Neural crest cell (in vitro differentiated cells): ENCODE results near the gene TLX2. TPM values are rescaled to one million over a fixed set of nuclear protein-coding genes. Genes with fewer than 3 reads are reported as not detected.

Experiments
- DNase-seq: peaks from one replicate; pipeline ENCODE4 v3.0.0; 2021; ENCODE audit warnings: low read depth, mixed read lengths, low spot score
- H3K27ac Mint-ChIP-seq: one replicate; pipeline ENCODE4 v1.8.0; 2021; ENCODE audit warnings: mild to moderate bottlenecking, mixed read lengths; ENCODE audit not compliant: unreplicated experiment
- H3K27me3 Mint-ChIP-seq: 2 replicates; pipeline ENCODE4 v1.8.0; 2021; ENCODE audit warnings: low read depth, mild to moderate bottlenecking, mixed read lengths
- H3K36me3 Mint-ChIP-seq: 2 replicates; pipeline ENCODE4 v1.8.0; 2021; ENCODE audit warnings: low read depth, mild to moderate bottlenecking, mixed read lengths
- H3K4me1 Mint-ChIP-seq: 2 replicates; pipeline ENCODE4 v1.8.0; 2021; ENCODE audit warnings: mixed read lengths
- H3K4me3 Mint-ChIP-seq: one replicate; pipeline ENCODE4 v1.8.0; 2021; ENCODE audit warnings: mild to moderate bottlenecking, mixed read lengths
- H3K9me3 Mint-ChIP-seq: 2 replicates; pipeline ENCODE4 v1.8.0; 2021; ENCODE audit warnings: mixed read lengths
- total RNA-seq: library from RNA; stranded (reverse); gene quantifications from 2 replicates; pipeline ENCODE4 v1.2.1, GENCODE V29; 2021
- TF ChIP-seq, protein P1 (sequence below): fragments of 200-600 bp; sonication (generic); conservative IDR thresholded peaks from 2 replicates; pipeline ENCODE4 v1.5.0; 2021; ENCODE audit warnings: antibody characterized with exemption, mild to moderate bottlenecking

TLX2 gene
- total RNA-seq, 1 donor from 2014 or later, result not detected

DNA sequence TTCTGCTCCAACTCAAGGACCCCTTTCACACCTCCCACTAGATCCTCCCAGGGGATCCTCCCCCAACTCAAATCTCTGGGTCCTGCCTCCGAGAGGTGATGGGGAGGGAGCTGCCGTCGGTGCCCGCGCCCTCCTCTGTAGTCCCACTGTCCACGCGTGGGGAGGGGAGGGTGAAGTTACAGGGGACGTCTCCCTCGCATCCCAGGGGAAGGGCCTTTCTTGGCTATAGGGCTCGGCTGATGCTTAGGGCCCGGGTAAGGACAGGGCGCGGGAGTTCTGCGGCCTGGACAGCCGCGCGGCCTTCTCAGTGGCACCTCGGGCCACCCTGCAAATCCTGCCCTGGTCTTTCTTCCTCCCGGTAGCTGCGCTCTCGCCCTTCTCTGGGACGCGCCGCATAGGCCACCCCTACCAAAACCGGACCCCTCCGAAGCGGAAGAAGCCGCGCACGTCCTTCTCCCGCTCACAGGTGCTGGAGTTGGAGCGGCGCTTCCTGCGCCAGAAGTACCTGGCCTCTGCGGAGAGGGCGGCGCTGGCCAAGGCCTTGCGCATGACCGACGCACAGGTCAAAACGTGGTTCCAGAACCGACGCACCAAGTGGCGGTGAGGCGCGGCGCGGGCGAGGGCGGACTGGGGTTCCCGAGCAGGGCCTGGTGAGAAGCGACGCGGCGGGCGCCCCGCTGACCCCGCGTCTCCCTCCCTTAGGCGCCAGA lies 1.2 kb downstream of the TLX2 start:
- no peak overlapping the region for H3K27ac Mint-ChIP-seq
- peaks cover 95% of the 10 kb centered on the region for H3K27me3 Mint-ChIP-seq
- peaks cover 6% of the 10 kb centered on the region for H3K36me3 Mint-ChIP-seq
- TF ChIP-seq, protein P1, sequence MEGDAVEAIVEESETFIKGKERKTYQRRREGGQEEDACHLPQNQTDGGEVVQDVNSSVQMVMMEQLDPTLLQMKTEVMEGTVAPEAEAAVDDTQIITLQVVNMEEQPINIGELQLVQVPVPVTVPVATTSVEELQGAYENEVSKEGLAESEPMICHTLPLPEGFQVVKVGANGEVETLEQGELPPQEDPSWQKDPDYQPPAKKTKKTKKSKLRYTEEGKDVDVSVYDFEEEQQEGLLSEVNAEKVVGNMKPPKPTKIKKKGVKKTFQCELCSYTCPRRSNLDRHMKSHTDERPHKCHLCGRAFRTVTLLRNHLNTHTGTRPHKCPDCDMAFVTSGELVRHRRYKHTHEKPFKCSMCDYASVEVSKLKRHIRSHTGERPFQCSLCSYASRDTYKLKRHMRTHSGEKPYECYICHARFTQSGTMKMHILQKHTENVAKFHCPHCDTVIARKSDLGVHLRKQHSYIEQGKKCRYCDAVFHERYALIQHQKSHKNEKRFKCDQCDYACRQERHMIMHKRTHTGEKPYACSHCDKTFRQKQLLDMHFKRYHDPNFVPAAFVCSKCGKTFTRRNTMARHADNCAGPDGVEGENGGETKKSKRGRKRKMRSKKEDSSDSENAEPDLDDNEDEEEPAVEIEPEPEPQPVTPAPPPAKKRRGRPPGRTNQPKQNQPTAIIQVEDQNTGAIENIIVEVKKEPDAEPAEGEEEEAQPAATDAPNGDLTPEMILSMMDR, result no peak
- peaks cover 3% of the 10 kb centered on the region for H3K4me1 Mint-ChIP-seq
- H3K4me3 Mint-ChIP-seq, result no peak overlapping the region
- no peaks in the 10 kb centered on the region for H3K9me3 Mint-ChIP-seq
- no peak for DNase-seq

DNA sequence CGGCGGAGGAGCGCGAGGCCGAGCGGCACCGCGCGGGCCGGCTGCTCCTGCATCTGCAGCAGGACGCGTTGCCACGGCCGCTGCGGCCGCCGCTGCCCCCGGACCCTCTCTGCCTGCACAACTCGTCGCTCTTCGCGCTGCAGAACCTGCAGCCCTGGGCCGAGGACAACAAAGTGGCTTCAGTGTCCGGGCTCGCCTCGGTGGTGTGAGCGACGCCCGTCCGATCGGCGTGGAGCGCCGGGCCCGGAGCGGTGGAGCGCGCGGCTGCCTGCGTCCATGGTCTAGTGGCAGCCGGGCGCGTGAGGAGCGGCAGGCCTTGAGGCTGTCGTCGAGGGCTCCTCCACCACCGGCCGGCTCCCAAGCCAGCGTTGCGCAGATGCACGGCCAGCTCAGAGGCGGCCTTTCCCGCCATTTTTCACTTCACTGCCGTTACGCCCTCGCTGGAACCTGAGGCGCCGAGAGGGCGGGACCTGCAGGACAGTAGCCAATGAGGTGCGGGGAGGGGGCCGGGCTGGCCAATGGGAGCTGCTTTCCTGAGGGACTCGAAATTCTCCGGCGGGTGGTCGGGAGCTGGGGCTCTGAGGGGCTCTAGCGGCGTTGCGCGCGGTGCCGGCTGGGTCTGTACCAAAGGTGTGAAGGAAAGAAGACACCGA lies 1.9 kb downstream of the TLX2 start:
- H3K4me1 Mint-ChIP-seq, result peaks cover 3% of the 10 kb centered on the region
- no peak for DNase-seq
- no peak overlapping the region for H3K27ac Mint-ChIP-seq
- H3K9me3 Mint-ChIP-seq, result no peaks in the 10 kb centered on the region
- H3K27me3 Mint-ChIP-seq, result peaks cover 95% of the 10 kb centered on the region
- TF ChIP-seq, protein P1, result no peak
- no peak overlapping the region for H3K4me3 Mint-ChIP-seq
- peaks cover 6% of the 10 kb centered on the region for H3K36me3 Mint-ChIP-seq

DNA sequence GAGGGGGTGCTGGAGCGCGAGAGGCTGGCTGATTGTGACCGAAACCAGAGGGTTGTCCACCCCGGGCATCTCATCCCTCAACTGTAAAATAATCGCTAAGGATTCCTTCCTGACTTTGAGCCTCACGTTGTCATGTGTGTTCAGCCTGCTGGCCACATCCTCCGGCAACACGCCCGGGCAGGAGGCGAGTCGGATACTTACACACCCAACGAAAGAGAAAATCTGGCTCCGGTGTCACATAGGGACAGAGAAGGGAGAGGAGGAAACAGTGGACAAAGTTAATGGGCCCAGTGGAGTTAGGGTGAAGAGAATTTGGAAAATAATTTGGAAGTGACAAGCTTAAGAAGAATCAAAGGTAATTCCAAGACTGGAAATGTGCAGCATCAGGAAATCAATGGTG lies 2.4 kb downstream of the TLX2 start:
- TF ChIP-seq, protein P1, result no peak
- Mint-ChIP-seq H3K4me1 (peaks cover 3% of the 10 kb centered on the region), H3K9me3 (no peaks in the 10 kb centered on the region), H3K27ac (no peak overlapping the region), H3K27me3 (peaks cover 94% of the 10 kb centered on the region), H3K4me3 (no peak overlapping the region), H3K36me3 (peaks cover 6% of the 10 kb centered on the region)
- DNase-seq, result no peak

DNA sequence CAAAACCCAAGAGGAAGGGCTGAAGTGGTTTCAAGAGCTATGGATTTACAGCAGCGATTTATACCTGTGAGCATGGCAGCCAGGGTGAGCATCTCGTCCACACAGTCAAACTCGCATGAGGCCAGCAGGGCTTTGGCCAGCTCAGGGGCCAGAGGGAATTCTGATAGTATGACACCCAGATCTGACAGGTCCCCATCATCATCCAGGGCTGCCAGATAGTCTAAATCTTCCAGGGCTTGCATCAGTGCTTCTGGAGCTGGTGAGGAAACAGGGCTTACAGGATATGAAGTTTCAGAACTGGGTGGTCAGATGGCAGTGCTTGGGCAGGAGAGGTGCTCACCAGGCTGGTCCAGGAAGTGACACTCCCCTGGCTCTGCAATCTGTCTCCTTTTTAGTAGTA lies 8.3 kb downstream of the TLX2 start:
- H3K4me3 Mint-ChIP-seq, result no peak overlapping the region
- peaks cover 12% of the 10 kb centered on the region for H3K36me3 Mint-ChIP-seq
- H3K27me3 Mint-ChIP-seq, result peaks cover 65% of the 10 kb centered on the region
- peak overlapping the region; percentile 5 for H3K27ac Mint-ChIP-seq
- H3K4me1 Mint-ChIP-seq, result no peaks in the 10 kb centered on the region
- DNase-seq, result no peak
- H3K9me3 Mint-ChIP-seq, result peaks cover 2% of the 10 kb centered on the region
- TF ChIP-seq, protein P1, result no peak

DNA sequence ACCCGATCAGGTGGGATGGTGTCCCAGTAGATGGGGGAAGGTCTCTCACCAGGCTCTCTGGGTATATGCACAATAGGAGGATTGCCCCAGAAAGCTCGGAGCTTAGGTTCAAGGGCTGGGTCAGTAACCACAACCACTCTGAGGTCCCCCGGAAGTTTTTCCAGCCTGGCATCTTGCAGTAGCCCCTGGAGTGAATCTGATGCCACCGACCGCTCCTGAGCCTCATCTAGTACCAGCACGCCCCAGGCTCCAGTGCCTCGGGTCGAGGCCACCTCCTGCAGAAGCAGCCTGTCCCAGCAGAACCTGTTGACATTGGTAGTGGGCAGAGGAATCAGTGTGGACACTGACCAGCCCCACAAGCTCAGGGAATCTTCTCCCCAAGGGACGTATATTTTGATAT lies 9.8 kb downstream of the TLX2 start:
- Mint-ChIP-seq H3K27me3 (peaks cover 50% of the 10 kb centered on the region), H3K4me3 (peak overlapping the region; percentile 57), H3K4me1 (peaks cover 12% of the 10 kb centered on the region), H3K36me3 (peaks cover 14% of the 10 kb centered on the region), H3K27ac (peak overlapping the region; percentile 19), H3K9me3 (peaks cover 2% of the 10 kb centered on the region)
- TF ChIP-seq, protein P1, result no peak
- DNase-seq, result no peak
